C4-2B (cell line): Measurements from ENCODE around the gene POMP.

Source experiments
- H3K27ac ChIP-seq: fragments of 450-650 bp; 2 replicates; pipeline ENCODE4 v1.5.1; 2017
- CTCF ChIP-seq: fragments of 450-650 bp; conservative IDR thresholded peaks from 2 replicates; pipeline ENCODE4 v1.5.1; 2017; ENCODE audit warnings: mild to moderate bottlenecking
- ZFX ChIP-seq: fragments of 450-650 bp; IDR thresholded peaks from 2 replicates; pipeline ENCODE4 v1.6.1; 2017

Gene POMP

DNA sequence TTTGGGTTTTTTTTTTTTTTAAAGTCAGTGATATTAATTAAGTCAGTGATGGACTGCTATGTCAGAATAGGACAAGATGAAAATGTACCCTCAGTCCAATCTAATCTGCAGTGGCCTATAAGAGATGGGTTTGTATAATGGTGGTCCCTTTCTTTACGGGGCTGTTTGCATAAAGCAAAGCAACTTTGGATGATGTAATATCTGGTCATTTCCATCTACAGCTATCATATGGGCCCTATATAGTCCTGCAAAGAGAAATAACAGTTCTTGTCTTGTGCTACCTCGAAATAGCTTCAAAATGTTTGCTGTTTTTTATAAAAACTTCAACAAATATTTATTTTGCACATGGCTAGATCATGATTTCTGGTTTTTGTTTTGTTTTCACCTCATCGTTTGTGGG, 20.2 kb upstream of the POMP start:
- TF ChIP-seq CTCF (no peak), ZFX (no peak)
- no peak overlapping the region for H3K27ac ChIP-seq

DNA sequence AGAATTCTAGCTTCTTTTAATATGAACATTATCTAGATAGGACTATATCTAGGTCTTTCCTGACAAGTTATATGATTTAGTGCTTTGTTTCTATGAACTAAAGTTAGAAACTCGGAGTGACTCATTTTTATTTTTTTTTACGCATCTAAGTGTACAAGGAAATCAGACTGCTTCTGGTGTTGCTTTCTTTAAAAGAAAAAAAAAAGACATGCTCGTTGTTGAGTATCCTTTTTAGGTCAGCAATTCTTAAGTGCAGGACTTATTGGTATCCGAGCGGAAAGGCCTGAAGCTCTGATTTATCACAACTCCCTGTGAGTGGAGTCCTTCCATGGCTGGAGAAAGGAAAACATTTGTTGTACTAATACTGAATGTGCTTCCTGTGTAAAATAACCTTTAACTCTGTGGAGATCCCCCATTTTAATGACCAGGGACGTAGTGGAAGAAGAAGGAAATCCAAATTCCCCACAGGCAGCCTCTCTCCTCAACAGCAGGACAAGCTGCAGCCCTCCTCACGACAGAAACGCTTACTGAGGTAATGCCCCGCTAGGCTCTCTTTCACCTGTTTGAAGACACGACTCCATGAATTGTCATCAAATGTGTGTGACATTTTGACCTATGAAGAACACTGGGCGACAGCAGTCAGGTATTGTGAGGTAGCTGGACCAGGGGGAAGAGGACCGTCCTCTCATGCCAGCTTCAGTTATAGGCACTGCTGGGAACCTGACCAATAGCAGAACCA, 17.9 kb upstream of the POMP start:
- H3K27ac ChIP-seq, result no peak overlapping the region
- TF ChIP-seq CTCF, result no peak
- TF ChIP-seq ZFX, result no peak

GRCh38 chr13:28641600-28641926, 17.4 kb upstream of the POMP start:
- H3K27ac ChIP-seq, result no peak overlapping the region
- TF ChIP-seq ZFX, result no peak
- TF ChIP-seq CTCF, result no peak

- no peak overlapping the region for H3K27ac ChIP-seq
- TF ChIP-seq CTCF, result no peak
Observed at GRCh38 chr13:28650284-28650683, 8.6 kb upstream of the POMP start.

DNA sequence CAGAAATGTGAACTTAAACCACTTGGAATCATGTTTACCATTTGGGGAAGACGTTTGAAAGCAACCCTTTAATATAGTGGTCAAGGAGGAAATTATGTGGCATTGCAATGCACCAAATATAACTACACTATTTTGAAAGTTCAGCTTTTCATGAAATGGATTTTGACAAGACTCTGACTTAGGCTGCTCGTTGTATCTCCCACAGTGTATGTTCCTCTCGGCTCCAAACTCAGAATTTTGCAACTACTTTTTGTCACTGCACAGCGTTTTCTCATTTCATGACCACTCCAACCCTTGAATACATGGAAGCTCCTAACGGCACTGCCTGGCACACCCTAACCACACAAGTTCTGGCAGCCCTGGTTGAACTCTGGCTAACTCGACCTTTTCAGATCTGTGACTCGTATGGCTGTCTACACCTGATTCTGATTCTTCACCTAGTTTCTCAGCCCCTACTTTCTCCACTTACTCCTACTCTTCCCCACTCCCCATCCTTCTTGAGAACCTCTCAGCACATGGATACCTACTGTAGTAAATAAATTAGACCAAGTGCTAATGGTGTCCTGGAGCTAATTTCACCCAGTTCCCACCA, 7.0 kb upstream of the POMP start:
- no peak overlapping the region for H3K27ac ChIP-seq
- TF ChIP-seq CTCF (no peak), ZFX (no peak)

GRCh38 chr13:28653111-28653510, 5.8 kb upstream of the POMP start:
- TF ChIP-seq ZFX (no peak), CTCF (no peak)
- H3K27ac ChIP-seq, result no peak overlapping the region

- H3K27ac ChIP-seq, result no peak overlapping the region
- TF ChIP-seq ZFX, result no peak
- TF ChIP-seq CTCF, result no peak
Observed at GRCh38 chr13:28654276-28654675, 4.7 kb upstream of the POMP start.
